Stomach (tissue), 4 donors: ENCODE results near the gene IKBIP.

Experiments
- CTCF ChIP-seq, 7 experiments: fragments of 450-650 bp in 4 of 7; fragments of 200-600 bp in 3 of 7; sonication (generic) in 3 of 7; IDR thresholded peaks; one replicate each; pipeline ENCODE4 v1.5.1; 2016 to 2019; ENCODE audit warnings: antibody characterized with exemption in 7 of 7, control low read depth in 2 of 7, mild to moderate bottlenecking in 1 of 7
- POLR2A ChIP-seq, 4 donors: fragments of 450-650 bp; IDR thresholded peaks; one replicate each; pipeline ENCODE4 v1.6.1; 2016; ENCODE audit warnings: antibody characterized with exemption in 4 of 4, control low read depth in 2 of 4, mild to moderate bottlenecking in 1 of 4, moderate library complexity in 1 of 4
- POLR2AphosphoS5 ChIP-seq, 3 donors: sonication (generic); formaldehyde crosslinking; IDR thresholded peaks; one replicate each; pipeline ENCODE4 v1.6.1; 2016; ENCODE audit warnings: antibody characterized with exemption in 3 of 3

- TF ChIP-seq POLR2A (IDR thresholded peaks at IDR 0.05) (no peak), CTCF (IDR thresholded peaks at IDR 0.05) (no peak), POLR2AphosphoS5 (IDR thresholded peaks at IDR 0.05) (no peak)
Observed at GRCh38 chr12:98644433-98644711, 216 bp downstream of the IKBIP start.
